Measurements from ENCODE around the gene SETD4.

GRCh38 chr21:36097427-36098181 lies 37.3 kb upstream of the SETD4 start:
- TF ChIP-seq CTCF (conservative IDR thresholded peaks at IDR 0.05 in 1 of 2, IDR thresholded peaks at IDR 0.05 in 1 of 2; ENCODE audit: extremely low read depth in 1 of 2, insufficient read depth in 1 of 2, low read depth in 1 of 2, low read length in 2 of 2) = no peak
- TF ChIP-seq EZH2 (IDR thresholded peaks at IDR 0.05; ENCODE audit: borderline replicate concordance, low read length) = no peak
